Smooth muscle cell (in vitro differentiated cells): ENCODE data around the gene PRKAR1B. TPM values are rescaled to one million over a fixed set of nuclear protein-coding genes. Genes with fewer than 3 reads are reported as not detected.

Experiments
- DNase-seq: peaks from one replicate; lab custom pipeline; 2025; ENCODE audit not compliant: unreplicated experiment; lab: John Stamatoyannopoulos, UW
- H2AFZ ChIP-seq: fragments of 200-600 bp; sonication (generic); 2 replicates; pipeline ENCODE4 v1.6.0; 2016; ENCODE audit warnings: antibody characterized with exemption, low read depth, mild to moderate bottlenecking
- H3F3A ChIP-seq: fragments of 200-600 bp; sonication (generic); 2 replicates; pipeline ENCODE4 v1.6.0; 2017; ENCODE audit warnings: antibody characterized with exemption, low read depth
- H3K27ac ChIP-seq: fragments of 200-600 bp; sonication (generic); 2 replicates; pipeline ENCODE4 v1.5.1; 2016; ENCODE audit warnings: low read depth, mild to moderate bottlenecking
- H3K27me3 ChIP-seq: fragments of 200-600 bp; sonication (generic); 2 replicates; pipeline ENCODE4 v1.6.1; 2016; ENCODE audit warnings: low read depth, mild to moderate bottlenecking
- H3K36me3 ChIP-seq: fragments of 200-600 bp; sonication (generic); 2 replicates; pipeline ENCODE4 v1.5.1; 2016; ENCODE audit warnings: low read depth
- H3K4me1 ChIP-seq: fragments of 200-600 bp; sonication (generic); 2 replicates; pipeline ENCODE4 v1.5.1; 2016; ENCODE audit warnings: low read depth
- H3K4me2 ChIP-seq: fragments of 200-600 bp; sonication (generic); 2 replicates; pipeline ENCODE4 v1.6.0; 2016; ENCODE audit warnings: mild to moderate bottlenecking
- H3K4me3 ChIP-seq: fragments of 200-600 bp; sonication (generic); 2 replicates; pipeline ENCODE4 v1.5.1; 2016; ENCODE audit warnings: mild to moderate bottlenecking
- H3K79me2 ChIP-seq: fragments of 200-600 bp; sonication (generic); 2 replicates; pipeline ENCODE4 v1.6.0; 2016; ENCODE audit warnings: low read depth, mild to moderate bottlenecking
- H3K9ac ChIP-seq: fragments of 200-600 bp; sonication (generic); 2 replicates; pipeline ENCODE4 v1.6.0; 2016; ENCODE audit warnings: low read depth
- H3K9me3 ChIP-seq: fragments of 200-600 bp; sonication (generic); replicated peaks from 2 replicates; pipeline ENCODE4 v1.5.1; 2016; ENCODE audit warnings: low read depth
- H4K20me1 ChIP-seq: fragments of 200-600 bp; sonication (generic); 2 replicates; pipeline ENCODE4 v1.6.0; 2016; ENCODE audit warnings: low read depth
- CTCF ChIP-seq: fragments of 200-600 bp; sonication (generic); IDR thresholded peaks from 2 replicates; pipeline ENCODE4 v1.5.1; 2017; ENCODE audit warnings: borderline replicate concordance, mild to moderate bottlenecking, antibody characterized with exemption; ENCODE audit not compliant: insufficient read depth, poor library complexity, severe bottlenecking
- WGBS: methylation state at CpG from one replicate; pipeline ENCODE4 v1.1.7; 2016; ENCODE audit warnings: low lambda C conversion rate; 5-methylcytosine and 5-hydroxymethylcytosine counted together
- polyA plus RNA-seq: library from polyadenylated mRNA; unstranded; fragments of >200 nt; fragmentation: Nextera tagmentation; extraction: Ambion mirVana; gene quantifications from 2 replicates; pipeline ENCODE4 v1.2.1, GENCODE V29; 2016
- total RNA-seq: library from RNA; depleted of rRNA; stranded (reverse); fragments of >200 nt; gene quantifications from 2 replicates; pipeline ENCODE4 v1.2.3, GENCODE V29; 2014

The PRKAR1B gene
- total and polyA plus RNA-seq, 2 experiments from 2014 or later = 5.3 to 10.1 TPM

- Histone ChIP-seq H3K4me2 (no peak overlapping the region), H3K79me2 (no peaks in the 10 kb centered on the region)
These were observed 94.3 kb downstream of the PRKAR1B start for GRCh38 chr7:632831-633210.

GRCh38 chr7:631964-632830, 94.9 kb downstream of the PRKAR1B start:
- H3K4me3 ChIP-seq = no peak overlapping the region
- H3K9ac ChIP-seq = no peak overlapping the region
- no peaks in the 10 kb centered on the region for H3K9me3 ChIP-seq
- H3F3A ChIP-seq = no peaks in the 10 kb centered on the region
- DNase-seq = no peak
- H3K27me3 ChIP-seq = no peaks in the 10 kb centered on the region
- no peak for TF ChIP-seq CTCF
- no peaks in the 10 kb centered on the region for H4K20me1 ChIP-seq
- no peaks in the 10 kb centered on the region for H3K79me2 ChIP-seq
- H2AFZ ChIP-seq = no peak overlapping the region
- no peak overlapping the region for H3K4me2 ChIP-seq
- H3K36me3 ChIP-seq = no peaks in the 10 kb centered on the region
- H3K4me1 ChIP-seq = no peaks in the 10 kb centered on the region
- H3K27ac ChIP-seq = no peak overlapping the region
- 98% methylated on average over 39 of the region's 39 CpGs for WGBS

More at GRCh38 chr7:632831-633210, 94.3 kb downstream of the PRKAR1B start:
- no peaks in the 10 kb centered on the region for H3K36me3 ChIP-seq
- no peaks in the 10 kb centered on the region for H3K27me3 ChIP-seq
- H3K4me1 ChIP-seq = no peaks in the 10 kb centered on the region
- no peak for DNase-seq
- no peak overlapping the region for H3K4me3 ChIP-seq
- no peak for TF ChIP-seq CTCF
- no peak overlapping the region for H3K9ac ChIP-seq
- no peaks in the 10 kb centered on the region for H4K20me1 ChIP-seq
- 92% methylated on average over 23 of the region's 23 CpGs for WGBS
- H2AFZ ChIP-seq = no peak overlapping the region
- H3F3A ChIP-seq = no peaks in the 10 kb centered on the region
- H3K9me3 ChIP-seq = no peaks in the 10 kb centered on the region
- no peak overlapping the region for H3K27ac ChIP-seq

GRCh38 chr7:631291-631711, 95.8 kb downstream of the PRKAR1B start:
- Histone ChIP-seq H3K27me3 (no peaks in the 10 kb centered on the region), H3K4me2 (no peak overlapping the region), H2AFZ (no peak overlapping the region), H3K9ac (no peak overlapping the region), H3K4me3 (no peak overlapping the region), H4K20me1 (no peaks in the 10 kb centered on the region), H3K9me3 (no peaks in the 10 kb centered on the region), H3K36me3 (no peaks in the 10 kb centered on the region), H3K27ac (no peak overlapping the region), H3K79me2 (no peaks in the 10 kb centered on the region), H3K4me1 (no peaks in the 10 kb centered on the region), H3F3A (no peaks in the 10 kb centered on the region)
- WGBS = 93% methylated on average over 17 of the region's 17 CpGs
- no peak for DNase-seq
- no peak for TF ChIP-seq CTCF

- Histone ChIP-seq H4K20me1 (no peaks in the 10 kb centered on the region), H3K36me3 (no peaks in the 10 kb centered on the region), H3K27ac (no peak overlapping the region), H3K4me2 (no peak overlapping the region), H3K9ac (no peak overlapping the region), H3F3A (no peaks in the 10 kb centered on the region), H3K9me3 (peaks cover 2% of the 10 kb centered on the region), H3K27me3 (no peaks in the 10 kb centered on the region), H3K79me2 (no peaks in the 10 kb centered on the region), H2AFZ (no peak overlapping the region), H3K4me1 (no peaks in the 10 kb centered on the region), H3K4me3 (no peak overlapping the region)
- DNase-seq = no peak
- no peak for TF ChIP-seq CTCF
- 92% methylated on average over 5 of the region's 5 CpGs for WGBS
These were observed 96.5 kb downstream of the PRKAR1B start for GRCh38 chr7:630539-630938.
